Measurements from ENCODE around the gene LPP. TPM values are rescaled to one million over a fixed set of nuclear protein-coding genes. Genes with fewer than 3 reads are reported as not detected.

LPP gene
- total RNA-seq, 3 donors from 2014 or later, result 262 to 816 (median 325) TPM

DNA sequence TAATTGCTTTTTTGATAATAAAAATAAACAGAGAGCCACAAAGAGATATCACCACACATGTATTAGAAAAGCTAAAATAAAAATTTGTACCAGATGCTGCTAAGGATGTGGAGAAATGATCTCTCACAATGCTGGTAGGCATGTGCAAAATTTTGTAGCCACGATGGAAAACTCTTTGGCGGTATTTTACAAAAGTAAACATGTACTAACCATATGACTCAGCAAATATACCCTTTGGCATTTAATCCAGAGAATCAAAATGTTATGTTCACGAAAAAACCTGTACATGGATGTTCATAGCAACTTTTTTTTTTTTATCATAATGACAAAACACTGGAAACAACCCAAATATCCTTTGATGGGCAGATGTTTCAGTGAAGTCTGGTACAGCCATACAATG lies 261.2 kb downstream of the LPP start:
- TF ChIP-seq, protein P1, sequence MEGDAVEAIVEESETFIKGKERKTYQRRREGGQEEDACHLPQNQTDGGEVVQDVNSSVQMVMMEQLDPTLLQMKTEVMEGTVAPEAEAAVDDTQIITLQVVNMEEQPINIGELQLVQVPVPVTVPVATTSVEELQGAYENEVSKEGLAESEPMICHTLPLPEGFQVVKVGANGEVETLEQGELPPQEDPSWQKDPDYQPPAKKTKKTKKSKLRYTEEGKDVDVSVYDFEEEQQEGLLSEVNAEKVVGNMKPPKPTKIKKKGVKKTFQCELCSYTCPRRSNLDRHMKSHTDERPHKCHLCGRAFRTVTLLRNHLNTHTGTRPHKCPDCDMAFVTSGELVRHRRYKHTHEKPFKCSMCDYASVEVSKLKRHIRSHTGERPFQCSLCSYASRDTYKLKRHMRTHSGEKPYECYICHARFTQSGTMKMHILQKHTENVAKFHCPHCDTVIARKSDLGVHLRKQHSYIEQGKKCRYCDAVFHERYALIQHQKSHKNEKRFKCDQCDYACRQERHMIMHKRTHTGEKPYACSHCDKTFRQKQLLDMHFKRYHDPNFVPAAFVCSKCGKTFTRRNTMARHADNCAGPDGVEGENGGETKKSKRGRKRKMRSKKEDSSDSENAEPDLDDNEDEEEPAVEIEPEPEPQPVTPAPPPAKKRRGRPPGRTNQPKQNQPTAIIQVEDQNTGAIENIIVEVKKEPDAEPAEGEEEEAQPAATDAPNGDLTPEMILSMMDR (IDR thresholded peaks at IDR 0.05), result no peak
- Histone ChIP-seq H3K9me3 (no peaks in the 10 kb centered on the region), H3K4me1 (ENCODE audit: low read depth) (peaks cover 3% of the 10 kb centered on the region), H3K4me3 (no peak overlapping the region), H3K36me3 (ENCODE audit: low read depth) (no peaks in the 10 kb centered on the region)
- DNase-seq (no peak), ATAC-seq (no peak)
- intact Hi-C loops (cut with DNase I, micrococcal nuclease), result no loop called here

DNA sequence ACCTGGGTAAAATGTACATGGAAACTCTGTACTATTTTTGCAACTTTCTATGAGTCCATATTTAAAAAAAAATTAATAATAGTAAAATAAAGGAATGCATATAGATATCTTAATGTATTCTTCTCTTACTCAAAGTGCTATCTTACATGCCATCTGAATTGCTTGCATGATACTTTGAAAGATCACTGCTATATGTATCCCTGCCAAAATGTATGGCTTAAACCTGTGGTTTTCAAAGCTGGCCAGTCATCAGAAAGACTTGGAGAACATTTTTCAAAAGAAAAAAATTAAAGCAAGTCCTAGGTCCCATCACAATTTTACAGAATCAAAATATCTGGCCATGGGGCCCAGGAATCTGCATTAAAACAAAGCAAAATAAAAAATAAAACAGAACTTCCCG lies 262.1 kb downstream of the LPP start:
- intact Hi-C loops (cut with DNase I, micrococcal nuclease), result no loop called here
- Histone ChIP-seq H3K9me3 (no peaks in the 10 kb centered on the region), H3K4me3 (no peak overlapping the region), H3K36me3 (ENCODE audit: low read depth) (no peaks in the 10 kb centered on the region), H3K4me1 (ENCODE audit: low read depth) (peaks cover 5% of the 10 kb centered on the region)
- ATAC-seq (no peak), DNase-seq (no peak)
- TF ChIP-seq, protein P1 (IDR thresholded peaks at IDR 0.05), result no peak

DNA sequence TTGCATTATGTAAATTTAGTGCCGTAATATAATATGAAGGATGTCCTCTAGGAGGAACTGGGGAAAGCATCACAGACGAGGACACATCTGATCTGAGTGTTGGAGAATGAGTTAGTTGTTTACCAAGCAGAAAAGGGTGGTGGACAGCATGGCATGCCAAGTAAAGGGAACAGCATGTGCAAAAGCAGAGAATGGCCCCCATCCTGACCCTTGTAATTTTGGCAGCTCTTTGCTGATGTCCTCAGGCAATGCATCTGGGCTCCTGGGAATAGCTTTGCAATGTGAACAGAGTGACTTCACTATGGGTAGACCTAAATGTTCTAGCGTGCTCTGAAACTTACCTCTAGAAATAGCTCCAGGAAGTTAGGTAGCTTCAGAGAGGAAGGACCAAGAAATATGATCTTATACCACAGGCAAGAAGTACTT lies 263.3 kb downstream of the LPP start:
- DNase-seq (no peak), ATAC-seq (peak; percentile 59)
- no peaks in the 10 kb centered on the region for H3K9me3 ChIP-seq
- intact Hi-C loops (cut with DNase I, micrococcal nuclease), result no loop called here
- no peaks in the 10 kb centered on the region for H3K36me3 ChIP-seq (ENCODE audit: low read depth)
- peaks cover 7% of the 10 kb centered on the region for H3K4me1 ChIP-seq (ENCODE audit: low read depth)
- TF ChIP-seq, protein P1 (IDR thresholded peaks at IDR 0.05), result no peak
- H3K4me3 ChIP-seq, result no peak overlapping the region

DNA sequence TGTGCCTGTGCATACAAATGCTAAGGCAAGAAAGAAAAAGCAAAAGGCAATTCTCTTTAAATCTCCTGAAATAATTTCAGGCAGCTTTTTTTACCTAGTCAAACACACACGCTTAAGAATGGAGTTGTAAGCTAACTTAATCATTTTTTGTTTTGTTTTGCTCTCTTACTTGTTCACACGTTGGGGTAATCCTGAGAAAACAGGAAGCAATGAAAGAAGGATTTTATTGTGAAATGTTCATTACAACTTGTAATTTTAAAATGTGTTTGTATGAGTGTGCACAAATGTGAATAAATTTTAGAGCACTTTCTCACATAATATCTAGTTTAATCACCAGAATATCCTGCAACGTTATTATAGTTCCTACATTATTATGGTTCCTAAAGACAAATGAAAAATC lies 263.8 kb downstream of the LPP start:
- intact Hi-C loops (cut with DNase I, micrococcal nuclease), result no loop called here
- Histone ChIP-seq H3K4me1 (ENCODE audit: low read depth) (peaks cover 7% of the 10 kb centered on the region), H3K4me3 (no peak overlapping the region), H3K9me3 (no peaks in the 10 kb centered on the region), H3K36me3 (ENCODE audit: low read depth) (no peaks in the 10 kb centered on the region)
- ATAC-seq, result no peak
- TF ChIP-seq, protein P1 (IDR thresholded peaks at IDR 0.05), result no peak
- DNase-seq, result no peak

DNA sequence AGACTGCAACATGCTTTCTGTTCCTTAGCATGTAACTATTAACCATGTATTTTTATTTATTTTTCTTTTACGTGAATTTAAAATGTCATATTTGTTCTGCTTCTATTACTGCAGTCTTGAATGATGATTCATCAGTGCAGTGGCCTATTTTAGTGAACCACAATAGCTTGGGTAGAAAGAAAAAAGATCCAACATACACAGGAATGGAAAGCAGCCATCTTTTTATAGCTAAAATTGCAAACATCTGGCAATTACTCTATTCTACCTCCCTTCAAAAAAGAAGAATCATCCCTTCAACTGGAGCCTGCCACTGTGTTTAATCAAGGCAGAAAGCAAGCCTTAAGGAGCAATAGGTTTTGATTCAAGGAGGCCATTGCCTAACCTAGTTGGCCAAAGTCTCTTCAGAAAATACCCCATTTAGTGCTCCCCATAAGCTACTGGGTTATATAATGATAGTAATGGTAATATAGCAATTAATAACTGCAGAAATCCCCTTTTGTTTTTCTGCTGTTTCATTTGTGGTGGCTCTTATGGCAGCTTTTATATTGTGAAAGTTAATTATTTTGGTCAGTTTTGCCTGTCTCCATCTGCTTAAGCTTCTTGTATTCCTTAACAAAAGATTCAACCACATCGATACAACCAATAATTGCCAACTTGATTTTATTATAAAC lies 267.3 kb downstream of the LPP start:
- no peaks in the 10 kb centered on the region for H3K9me3 ChIP-seq
- DNase-seq (no peak), ATAC-seq (no peak)
- no peak overlapping the region for H3K4me3 ChIP-seq
- TF ChIP-seq, protein P1 (IDR thresholded peaks at IDR 0.05), result no peak
- no peaks in the 10 kb centered on the region for H3K36me3 ChIP-seq (ENCODE audit: low read depth)
- peaks cover 4% of the 10 kb centered on the region for H3K4me1 ChIP-seq (ENCODE audit: low read depth)
- intact Hi-C loops (cut with DNase I, micrococcal nuclease), result no loop called here
